ENCODE data around the gene SCYGR1.

DNA sequence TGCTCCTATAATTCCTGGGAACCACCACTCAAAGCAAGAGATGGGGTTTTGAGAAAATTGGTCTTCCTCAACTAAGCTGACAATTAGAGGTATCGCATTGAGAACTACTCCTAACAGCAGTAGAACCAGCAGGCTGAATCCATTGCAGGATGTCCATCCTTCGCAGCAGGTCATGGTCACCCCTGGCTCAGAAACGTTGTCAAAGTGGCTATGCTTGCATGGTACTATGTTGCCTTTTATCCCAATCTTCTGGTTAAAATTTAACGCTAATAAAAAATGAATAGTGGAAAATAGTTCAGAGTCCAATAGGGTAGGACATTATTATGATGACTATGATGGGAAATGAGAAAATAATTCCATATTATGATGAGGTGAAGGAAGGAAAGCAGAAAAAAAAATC lies 8.7 kb downstream of the SCYGR1 start, which contains the start of gene TM4SF20:
- TF ChIP-seq POLR2A (IDR thresholded peaks at IDR 0.05; ENCODE audit: insufficient read depth in 1 of 2, low read depth in 2 of 2, low read length in 2 of 2) = no peak
- no peak for TF ChIP-seq EZH2 (conservative IDR thresholded peaks at IDR 0.05; ENCODE audit: low read depth, low read length)
- TF ChIP-seq, protein P1, sequence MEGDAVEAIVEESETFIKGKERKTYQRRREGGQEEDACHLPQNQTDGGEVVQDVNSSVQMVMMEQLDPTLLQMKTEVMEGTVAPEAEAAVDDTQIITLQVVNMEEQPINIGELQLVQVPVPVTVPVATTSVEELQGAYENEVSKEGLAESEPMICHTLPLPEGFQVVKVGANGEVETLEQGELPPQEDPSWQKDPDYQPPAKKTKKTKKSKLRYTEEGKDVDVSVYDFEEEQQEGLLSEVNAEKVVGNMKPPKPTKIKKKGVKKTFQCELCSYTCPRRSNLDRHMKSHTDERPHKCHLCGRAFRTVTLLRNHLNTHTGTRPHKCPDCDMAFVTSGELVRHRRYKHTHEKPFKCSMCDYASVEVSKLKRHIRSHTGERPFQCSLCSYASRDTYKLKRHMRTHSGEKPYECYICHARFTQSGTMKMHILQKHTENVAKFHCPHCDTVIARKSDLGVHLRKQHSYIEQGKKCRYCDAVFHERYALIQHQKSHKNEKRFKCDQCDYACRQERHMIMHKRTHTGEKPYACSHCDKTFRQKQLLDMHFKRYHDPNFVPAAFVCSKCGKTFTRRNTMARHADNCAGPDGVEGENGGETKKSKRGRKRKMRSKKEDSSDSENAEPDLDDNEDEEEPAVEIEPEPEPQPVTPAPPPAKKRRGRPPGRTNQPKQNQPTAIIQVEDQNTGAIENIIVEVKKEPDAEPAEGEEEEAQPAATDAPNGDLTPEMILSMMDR (CRISPR knock-in tag; IDR thresholded peaks at IDR 0.05) = no peak

Data from HepG2 (cell line).